ENCODE measurements around the gene PTPRN2.

DNA sequence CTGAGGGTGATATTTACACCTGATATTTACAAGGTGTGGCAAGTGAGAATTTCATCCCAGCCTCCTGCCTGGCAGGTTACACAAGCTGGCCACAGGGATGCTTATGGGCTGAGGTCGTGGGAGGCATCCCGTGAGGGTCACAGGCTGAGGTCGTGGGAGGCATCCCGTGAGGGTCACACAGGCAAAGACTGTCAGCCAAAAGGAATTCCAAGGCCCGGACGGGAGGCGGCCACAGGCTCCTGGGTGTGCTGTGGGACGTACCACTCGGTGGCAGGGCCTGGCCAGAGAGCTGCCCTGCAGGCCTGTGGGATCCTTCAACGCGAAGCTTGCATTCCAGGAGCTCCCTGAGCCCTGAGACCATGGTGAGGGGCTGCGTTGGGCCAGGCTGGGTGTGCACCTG lies 790.3 kb downstream of the PTPRN2 start:
- TF ChIP-seq, protein P1, sequence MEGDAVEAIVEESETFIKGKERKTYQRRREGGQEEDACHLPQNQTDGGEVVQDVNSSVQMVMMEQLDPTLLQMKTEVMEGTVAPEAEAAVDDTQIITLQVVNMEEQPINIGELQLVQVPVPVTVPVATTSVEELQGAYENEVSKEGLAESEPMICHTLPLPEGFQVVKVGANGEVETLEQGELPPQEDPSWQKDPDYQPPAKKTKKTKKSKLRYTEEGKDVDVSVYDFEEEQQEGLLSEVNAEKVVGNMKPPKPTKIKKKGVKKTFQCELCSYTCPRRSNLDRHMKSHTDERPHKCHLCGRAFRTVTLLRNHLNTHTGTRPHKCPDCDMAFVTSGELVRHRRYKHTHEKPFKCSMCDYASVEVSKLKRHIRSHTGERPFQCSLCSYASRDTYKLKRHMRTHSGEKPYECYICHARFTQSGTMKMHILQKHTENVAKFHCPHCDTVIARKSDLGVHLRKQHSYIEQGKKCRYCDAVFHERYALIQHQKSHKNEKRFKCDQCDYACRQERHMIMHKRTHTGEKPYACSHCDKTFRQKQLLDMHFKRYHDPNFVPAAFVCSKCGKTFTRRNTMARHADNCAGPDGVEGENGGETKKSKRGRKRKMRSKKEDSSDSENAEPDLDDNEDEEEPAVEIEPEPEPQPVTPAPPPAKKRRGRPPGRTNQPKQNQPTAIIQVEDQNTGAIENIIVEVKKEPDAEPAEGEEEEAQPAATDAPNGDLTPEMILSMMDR (conservative IDR thresholded peaks at IDR 0.05; ENCODE audit: low read length), result no peak
- no peak for TF ChIP-seq EZH2phosphoT487 (IDR thresholded peaks at IDR 0.05; ENCODE audit: borderline replicate concordance, low read depth, low read length)

Measured in OCI-LY7 (cell line).